Activated CD8-positive, alpha-beta memory T cell treated with anti-CD3 and anti-CD28 coated beads for 1 hour (primary cell): ENCODE results near the gene TMEM161B.
A peak's percentile ranks its signal among the peaks of the same experiment; 100 is the strongest.
"Not testable (repeated sequence)": the region's sequence is repeated elsewhere in the genome, so short reads cannot be mapped to it uniquely, and the experiment has no call there.

Experiments
- DNase-seq, 2 donors: peaks; one replicate each; pipeline ENCODE4 v3.0.0-alpha.2; 2020; ENCODE audit warnings: low read depth in 1 of 2; ENCODE audit errors: extremely low read depth in 1 of 2

TMEM161B gene

GRCh38 chr5:88250010-88250409, 18.6 kb downstream of the TMEM161B start:
- no peak for DNase-seq

GRCh38 chr5:88248743-88249540, 19.7 kb downstream of the TMEM161B start:
- no peak for DNase-seq

GRCh38 chr5:88248094-88248493, 20.6 kb downstream of the TMEM161B start:
- no peak for DNase-seq

- DNase-seq = no peak
Measured at GRCh38 chr5:88245893-88246244, 22.8 kb downstream of the TMEM161B start.

- no peak for DNase-seq
Measured at GRCh38 chr5:88245241-88245892, 23.3 kb downstream of the TMEM161B start.

GRCh38 chr5:88244686-88245085, 24.0 kb downstream of the TMEM161B start:
- DNase-seq = no peak

GRCh38 chr5:88243493-88243892, 25.2 kb downstream of the TMEM161B start:
- DNase-seq = not testable (repeated sequence)

- no peak for DNase-seq
Measured at GRCh38 chr5:88238732-88239131, 29.9 kb downstream of the TMEM161B start.

GRCh38 chr5:88236866-88237642, 31.6 kb downstream of the TMEM161B start:
- no peak for DNase-seq

GRCh38 chr5:88235828-88236227, 32.8 kb downstream of the TMEM161B start:
- DNase-seq = no peak

GRCh38 chr5:88235346-88235745, 33.3 kb downstream of the TMEM161B start:
- no peak for DNase-seq

- no peak for DNase-seq
Measured at GRCh38 chr5:88230546-88231066, 38.0 kb downstream of the TMEM161B start.

- DNase-seq = no peak
Measured at GRCh38 chr5:88226881-88227450, 41.7 kb downstream of the TMEM161B start.

- DNase-seq = no peak
Measured at GRCh38 chr5:88214655-88215054, 54.0 kb downstream of the TMEM161B start.

- DNase-seq = no peak
Measured at GRCh38 chr5:88207575-88207974, 61.1 kb downstream of the TMEM161B start.

- DNase-seq = peak in 1 of 2 donors; percentile 17
Measured at GRCh38 chr5:88203981-88204750, 64.5 kb downstream of the TMEM161B start.

GRCh38 chr5:88195636-88196035, 73.0 kb downstream of the TMEM161B start:
- DNase-seq = no peak

GRCh38 chr5:88193896-88194295, 74.7 kb downstream of the TMEM161B start:
- no peak for DNase-seq

- no peak for DNase-seq
Measured at GRCh38 chr5:88190106-88190834, 78.4 kb downstream of the TMEM161B start.

- not testable (repeated sequence) for DNase-seq
Measured at GRCh38 chr5:88189484-88189883, 79.2 kb downstream of the TMEM161B start.
